B cell (primary cell): ENCODE data around the gene RNGTT. TPM values are rescaled to one million over a fixed set of nuclear protein-coding genes. Genes with fewer than 3 reads are reported as not detected.

Experiments
- ATAC-seq: fragments of 200-7000 bp; cut with Tn5 transposase; one replicate; pipeline ENCODE4 v1.10.0; 2021; ENCODE audit warnings: low read depth, mild to moderate bottlenecking, moderate number of reproducible peaks, moderate library complexity
- CTCF ChIA-PET: fragments of 350-600 bp; sonication (Branson Sonifier 250); formaldehyde crosslinking; loops from one replicate; lab custom pipeline; 2021; ENCODE audit warnings: antibody characterized with exemption, inconsistent platforms; lab: Charles Lee
- POLR2A ChIA-PET: fragments of 350-600 bp; sonication (Branson Sonifier 250); formaldehyde crosslinking; loops from one replicate; lab custom pipeline; 2021; ENCODE audit warnings: antibody characterized with exemption; lab: Charles Lee
- DNase-seq: peaks from one replicate; pipeline ENCODE4 v3.0.0; 2013
- H2AFZ ChIP-seq: 2 replicates; pipeline ENCODE4 v1.6.1; 2012; ENCODE audit warnings: mild to moderate bottlenecking, low read depth, low read length; ENCODE audit not compliant: insufficient read depth, poor library complexity, severe bottlenecking
- H3K27ac ChIP-seq, 2 donors: 1 replicate in 1 of 2; 2 replicates in 1 of 2; pipeline ENCODE4 v1.5.1; 2012 to 2013; ENCODE audit warnings: low read length in 2 of 2, mild to moderate bottlenecking in 2 of 2, moderate library complexity in 1 of 2
- H3K27me3 ChIP-seq, 4 experiments: fragments of 200-600 bp in 1 of 4; sonication (generic) in 1 of 4; replicated peaks in 1 of 4; 1 replicate in 2 of 4; 2 replicates in 2 of 4; pipeline versions ENCODE4 v1.6.1 to v1.7.0; 2013 to 2016; ENCODE audit warnings: low read length in 3 of 4, mild to moderate bottlenecking in 2 of 4, mixed read lengths in 1 of 4, moderate library complexity in 1 of 4; ENCODE audit not compliant: insufficient read depth in 4 of 4, control insufficient read depth in 3 of 4; ENCODE audit errors: control extremely low read depth in 1 of 4
- H3K36me3 ChIP-seq, 2 experiments: replicated peaks in 1 of 2; 1 replicate in 1 of 2; 2 replicates in 1 of 2; pipeline versions ENCODE4 v1.6.1 to v1.7.1; 2013; ENCODE audit warnings: low read length in 1 of 2; ENCODE audit not compliant: insufficient read depth in 2 of 2, control insufficient read depth in 1 of 2; ENCODE audit errors: control extremely low read depth in 1 of 2, extremely low read depth in 1 of 2
- H3K4me1 ChIP-seq, 2 donors: fragments of 200-600 bp in 1 of 2; sonication (generic) in 1 of 2; 1 replicate in 1 of 2; 2 replicates in 1 of 2; pipeline versions ENCODE4 v1.5.1 to v1.6.1; 2013 to 2017; ENCODE audit warnings: low read length in 2 of 2; ENCODE audit not compliant: control insufficient read depth in 2 of 2, insufficient read depth in 2 of 2
- H3K4me2 ChIP-seq: replicated peaks from 2 replicates; pipeline ENCODE3; 2012; ENCODE audit warnings: mild to moderate bottlenecking, low read depth, low read length; ENCODE audit not compliant: poor library complexity, severe bottlenecking
- H3K4me3 ChIP-seq, 5 experiments: fragments of 200-600 bp in 1 of 5; sonication (generic) in 1 of 5; 1 replicate in 3 of 5; 2 replicates in 2 of 5; pipeline versions ENCODE4 v1.5.1 to v1.7.0; 2011 to 2016; ENCODE audit warnings: low read length in 4 of 5, mild to moderate bottlenecking in 4 of 5, low read depth in 2 of 5, control low read depth in 1 of 5, moderate library complexity in 1 of 5; ENCODE audit not compliant: insufficient read depth in 1 of 5; ENCODE audit errors: control extremely low read depth in 1 of 5, extremely low read depth in 1 of 5
- H3K79me2 ChIP-seq: fragments of 200-600 bp; sonication (generic); one replicate; pipeline ENCODE4 v1.6.0; 2016; ENCODE audit warnings: low read length; ENCODE audit not compliant: control insufficient read depth, insufficient read depth
- H3K9ac ChIP-seq: fragments of 200-600 bp; sonication (generic); 2 replicates; pipeline ENCODE4 v1.6.1; 2017; ENCODE audit warnings: mild to moderate bottlenecking, low read length, moderate library complexity
- H3K9me3 ChIP-seq, 3 donors: one replicate each; pipeline versions ENCODE4 v1.6.1 to v1.7.1; 2013; ENCODE audit warnings: low read length in 2 of 3; ENCODE audit not compliant: control insufficient read depth in 2 of 3, insufficient read depth in 1 of 3; ENCODE audit errors: control extremely low read depth in 1 of 3
- H4K20me1 ChIP-seq: 2 replicates; pipeline ENCODE4 v1.6.0; 2012; ENCODE audit warnings: mild to moderate bottlenecking, low read length; ENCODE audit not compliant: insufficient read depth, control insufficient read depth, poor library complexity, severe bottlenecking
- H3K27ac Mint-ChIP-seq: one replicate; pipeline ENCODE4 v1.8.0; 2021; ENCODE audit warnings: mixed read lengths
- H3K27me3 Mint-ChIP-seq: one replicate; pipeline ENCODE4 v1.8.0; 2021; ENCODE audit warnings: mixed read lengths
- H3K4me1 Mint-ChIP-seq: one replicate; pipeline ENCODE4 v1.8.0; 2021; ENCODE audit warnings: mixed read lengths
- H3K4me3 Mint-ChIP-seq: one replicate; pipeline ENCODE4 v1.8.0; 2021; ENCODE audit warnings: mixed read lengths
- H3K9me3 Mint-ChIP-seq: one replicate; pipeline ENCODE4 v1.8.0; 2022; ENCODE audit warnings: mixed read lengths; ENCODE audit not compliant: insufficient read depth
- EZH2 ChIP-seq: IDR thresholded peaks from 2 replicates; pipeline ENCODE4 v1.6.1; 2012; ENCODE audit warnings: borderline replicate concordance, low read depth, mild to moderate bottlenecking, moderate library complexity, low read length; ENCODE audit not compliant: insufficient read depth, poor library complexity, severe bottlenecking
- WGBS: methylation state at CpG from one replicate; pipeline ENCODE4 v1.1.5; 2013; ENCODE audit warnings: missing lambda C conversion rate; ENCODE audit not compliant: insufficient coverage; 5-methylcytosine and 5-hydroxymethylcytosine counted together
- intact Hi-C: fragments of 100-400 bp; cut with micrococcal nuclease; formaldehyde crosslinking; loops from one replicate; pipeline ENCODE4 v1.10.0; 2022
- polyA plus RNA-seq: library from polyadenylated mRNA; depleted of rRNA; stranded (reverse); fragments of >200 nt; gene quantifications from 2 replicates; pipeline ENCODE4 v1.2.3, GENCODE V29; 2012
- total RNA-seq, 2 donors: library from RNA; stranded (reverse); fragments of 120-200 nt in 1 of 2; gene quantifications; 1 replicate in 1 of 2; 2 replicates in 1 of 2; pipeline versions ENCODE4 v1.2.3 to v1.2.4, GENCODE V29; 2013 to 2022
- TF ChIP-seq, protein P1 (sequence below): fragments of 200-600 bp; IDR thresholded peaks from one replicate; pipeline ENCODE4 v1.8.0; 2022; ENCODE audit warnings: antibody characterized with exemption, mild to moderate bottlenecking

RNGTT gene
- total and polyA plus RNA-seq, 2 donors (not counting 1 experiment from before 2014, with no cell fraction given), result 10.8 to 29.1 TPM

DNA sequence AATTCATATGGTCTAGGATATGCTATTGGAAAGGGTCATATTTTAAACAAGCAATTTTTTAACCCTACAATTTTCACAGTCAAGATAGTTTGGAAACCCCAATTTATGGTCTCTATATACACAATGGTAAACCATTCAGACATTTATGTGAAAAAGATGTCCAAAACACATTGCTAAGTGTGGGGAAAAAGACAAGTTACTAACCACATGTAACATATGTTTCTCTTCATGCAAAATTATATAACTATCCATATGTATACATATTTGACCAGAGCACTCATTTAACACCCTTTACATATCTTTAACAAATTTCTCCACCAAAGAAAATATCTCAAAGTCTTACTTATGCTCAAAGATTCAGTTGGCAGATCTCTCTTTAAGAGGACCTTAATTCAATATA lies 110.6 kb downstream of the RNGTT start:
- intact Hi-C loops, result no loop called here
- no peak for ATAC-seq
- H3K4me1 ChIP-seq, result no peaks in the 10 kb centered on the region

DNA sequence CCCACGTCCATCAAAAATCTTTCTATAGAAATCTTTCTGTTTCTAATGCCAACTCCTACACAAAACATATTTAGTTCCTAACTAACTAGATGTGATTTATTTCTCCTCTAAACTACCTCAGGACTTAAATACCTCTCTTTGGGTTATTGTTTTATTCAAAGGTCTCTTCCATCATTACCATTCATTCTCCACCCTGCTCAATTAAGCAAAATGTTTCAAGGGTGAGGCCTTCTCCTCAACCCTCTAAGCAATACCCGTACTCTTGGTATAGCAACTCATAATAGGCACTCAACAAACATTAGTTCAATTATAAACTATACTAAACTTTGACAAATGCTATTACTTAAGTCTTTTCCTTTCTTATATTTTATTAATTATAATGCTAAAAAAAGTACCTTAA lies 111.4 kb downstream of the RNGTT start:
- H3K4me3 Mint-ChIP-seq, result no peak overlapping the region

More for the DNA sequence above, 110.6 kb downstream of the RNGTT start:
- no peak overlapping the region for H3K27ac Mint-ChIP-seq
- H3K4me3 Mint-ChIP-seq, result no peak overlapping the region
- H3K27me3 Mint-ChIP-seq, result no peaks in the 10 kb centered on the region
- H3K9me3 Mint-ChIP-seq, result no peaks in the 10 kb centered on the region
- no peak overlapping the region for H3K4me3 ChIP-seq
- H4K20me1 ChIP-seq, result no peaks in the 10 kb centered on the region
- H3K4me2 ChIP-seq, result no peak overlapping the region
- no peak for TF ChIP-seq EZH2
- TF ChIP-seq, protein P1, sequence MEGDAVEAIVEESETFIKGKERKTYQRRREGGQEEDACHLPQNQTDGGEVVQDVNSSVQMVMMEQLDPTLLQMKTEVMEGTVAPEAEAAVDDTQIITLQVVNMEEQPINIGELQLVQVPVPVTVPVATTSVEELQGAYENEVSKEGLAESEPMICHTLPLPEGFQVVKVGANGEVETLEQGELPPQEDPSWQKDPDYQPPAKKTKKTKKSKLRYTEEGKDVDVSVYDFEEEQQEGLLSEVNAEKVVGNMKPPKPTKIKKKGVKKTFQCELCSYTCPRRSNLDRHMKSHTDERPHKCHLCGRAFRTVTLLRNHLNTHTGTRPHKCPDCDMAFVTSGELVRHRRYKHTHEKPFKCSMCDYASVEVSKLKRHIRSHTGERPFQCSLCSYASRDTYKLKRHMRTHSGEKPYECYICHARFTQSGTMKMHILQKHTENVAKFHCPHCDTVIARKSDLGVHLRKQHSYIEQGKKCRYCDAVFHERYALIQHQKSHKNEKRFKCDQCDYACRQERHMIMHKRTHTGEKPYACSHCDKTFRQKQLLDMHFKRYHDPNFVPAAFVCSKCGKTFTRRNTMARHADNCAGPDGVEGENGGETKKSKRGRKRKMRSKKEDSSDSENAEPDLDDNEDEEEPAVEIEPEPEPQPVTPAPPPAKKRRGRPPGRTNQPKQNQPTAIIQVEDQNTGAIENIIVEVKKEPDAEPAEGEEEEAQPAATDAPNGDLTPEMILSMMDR, result no peak
- DNase-seq, result no peak
- H3K9ac ChIP-seq, result no peak overlapping the region
- no peak overlapping the region for H2AFZ ChIP-seq
- no peaks in the 10 kb centered on the region for H3K9me3 ChIP-seq
- no peaks in the 10 kb centered on the region for H3K27me3 ChIP-seq
- CTCF ChIA-PET, result no interaction called here
- peaks cover 2% of the 10 kb centered on the region in 2 experiments for H3K36me3 ChIP-seq
- H3K79me2 ChIP-seq, result no peaks in the 10 kb centered on the region
- POLR2A ChIA-PET, result no interaction called here
- peaks cover 1% of the 10 kb centered on the region for H3K4me1 Mint-ChIP-seq
- H3K27ac ChIP-seq, result no peak overlapping the region

More for the DNA sequence above, 111.4 kb downstream of the RNGTT start:
- no peak for ATAC-seq
- no peaks in the 10 kb centered on the region for H3K79me2 ChIP-seq
- no peaks in the 10 kb centered on the region for H3K9me3 ChIP-seq
- TF ChIP-seq EZH2, result no peak
- TF ChIP-seq, protein P1, result no peak
- no peaks in the 10 kb centered on the region for H3K4me1 ChIP-seq
- H3K9ac ChIP-seq, result no peak overlapping the region
- no peaks in the 10 kb centered on the region for H4K20me1 ChIP-seq
- no peak overlapping the region for H2AFZ ChIP-seq
- Mint-ChIP-seq H3K4me1 (peaks cover 1% of the 10 kb centered on the region), H3K27ac (no peak overlapping the region), H3K9me3 (no peaks in the 10 kb centered on the region), H3K27me3 (no peaks in the 10 kb centered on the region)
- H3K4me2 ChIP-seq, result no peak overlapping the region
- H3K4me3 ChIP-seq, result no peak overlapping the region
- intact Hi-C loops, result no loop called here
- ChIA-PET CTCF (no interaction called here), POLR2A (no interaction called here)
- WGBS, result no CpG with 5 or more reads among the region's 2 CpGs
- no peak for DNase-seq
- no peaks in the 10 kb centered on the region for H3K27me3 ChIP-seq
- H3K27ac ChIP-seq, result no peak overlapping the region
- peaks cover 2% of the 10 kb centered on the region in 2 experiments for H3K36me3 ChIP-seq
